Stimulated activated CD8-positive, alpha-beta memory T cell treated with anti-CD3 and anti-CD28 coated beads, Interleukin-7, amount 100 ng/mL, for 4 hours (primary cell): ENCODE data around the gene IRF2.

Experiments used
- DNase-seq, 2 donors: peaks; one replicate each; pipeline ENCODE4 v3.0.0-alpha.2; 2020; ENCODE audit warnings: low read depth in 2 of 2

The IRF2 gene

GRCh38 chr4:184474263-184475095, at the start of gene IRF2:
Gene IRF2, minus strand, starts transcription at chr4:184474550. Its CDS starts 45,486 bp downstream, at chr4:184429064.
- peak; percentile 96 to 97 for DNase-seq

DNA sequence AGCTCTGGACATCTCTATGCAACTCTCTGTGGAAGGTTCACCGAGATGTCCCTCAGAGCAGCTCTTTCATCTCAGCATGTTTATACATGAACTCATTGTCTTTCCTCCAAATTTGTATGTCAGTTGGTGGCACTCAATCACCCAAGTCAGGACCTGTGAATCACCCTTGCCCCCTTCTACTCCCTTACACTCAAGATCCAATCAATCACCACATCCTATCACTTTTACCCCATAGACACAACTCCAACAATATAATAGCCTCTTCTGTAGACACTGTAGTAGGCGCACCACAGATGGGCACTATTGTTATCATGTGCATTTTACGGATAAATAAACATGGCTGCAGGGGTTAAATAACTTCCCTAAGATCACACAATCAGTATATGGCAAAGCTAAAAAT, 41.3 kb upstream of the IRF2 start:
- no peak for DNase-seq

GRCh38 chr4:184514121-184514988, 40.0 kb upstream of the IRF2 start:
- no peak for DNase-seq

GRCh38 chr4:184513802-184514120, 39.4 kb upstream of the IRF2 start:
- DNase-seq, result no peak

- no peak for DNase-seq
Measured at GRCh38 chr4:184511156-184511555, 36.8 kb upstream of the IRF2 start.

GRCh38 chr4:184510401-184510800, 36.1 kb upstream of the IRF2 start:
- no peak for DNase-seq

DNA sequence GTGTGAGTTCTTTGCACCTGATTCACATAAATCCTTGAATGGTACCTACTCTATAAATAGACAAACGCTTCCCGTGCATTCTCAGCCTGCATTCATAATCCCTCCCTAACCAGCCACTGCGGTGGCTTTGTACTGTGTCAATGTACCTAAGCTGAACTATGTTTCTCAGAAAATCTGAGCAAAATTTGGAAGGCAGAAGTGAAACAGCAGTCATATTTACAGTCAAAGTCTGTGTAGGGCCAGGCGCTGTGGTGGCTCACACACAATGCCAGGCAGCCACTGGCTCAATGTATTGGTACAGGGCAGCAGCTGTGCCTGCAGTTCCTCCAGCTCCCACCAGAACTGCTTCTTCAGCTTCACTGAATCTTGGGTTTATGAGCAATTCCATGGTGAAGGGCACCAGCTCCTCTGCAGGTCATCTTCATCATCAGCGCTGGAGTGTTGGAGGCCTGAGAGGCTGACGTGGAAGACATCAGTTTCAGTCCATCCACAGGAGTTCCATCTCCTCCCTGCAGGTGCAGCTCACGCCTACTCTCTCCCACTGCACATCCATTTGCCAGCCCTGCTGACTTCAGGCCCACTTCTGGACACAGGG, 32.3 kb upstream of the IRF2 start:
- no peak for DNase-seq

DNA sequence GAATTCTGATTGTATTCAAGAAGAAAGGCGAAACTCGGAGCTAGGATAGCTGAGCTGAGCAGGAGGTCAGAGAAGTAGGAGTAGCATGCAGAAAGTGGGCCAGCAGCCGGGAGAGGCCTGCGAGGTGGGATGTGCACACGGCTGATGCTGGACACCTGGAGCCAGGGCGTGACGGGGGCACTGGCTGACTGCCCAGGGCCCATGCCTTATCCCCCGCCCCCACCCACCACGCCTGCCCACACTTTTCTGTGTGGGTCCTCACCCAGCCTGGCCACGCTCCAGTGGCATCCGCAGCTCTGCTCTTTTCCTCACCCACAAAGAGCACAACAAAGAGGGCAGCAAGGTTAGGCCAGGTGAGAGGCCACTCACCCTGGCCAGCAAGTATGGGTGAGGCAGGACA, 30.0 kb upstream of the IRF2 start:
- DNase-seq, result no peak

DNA sequence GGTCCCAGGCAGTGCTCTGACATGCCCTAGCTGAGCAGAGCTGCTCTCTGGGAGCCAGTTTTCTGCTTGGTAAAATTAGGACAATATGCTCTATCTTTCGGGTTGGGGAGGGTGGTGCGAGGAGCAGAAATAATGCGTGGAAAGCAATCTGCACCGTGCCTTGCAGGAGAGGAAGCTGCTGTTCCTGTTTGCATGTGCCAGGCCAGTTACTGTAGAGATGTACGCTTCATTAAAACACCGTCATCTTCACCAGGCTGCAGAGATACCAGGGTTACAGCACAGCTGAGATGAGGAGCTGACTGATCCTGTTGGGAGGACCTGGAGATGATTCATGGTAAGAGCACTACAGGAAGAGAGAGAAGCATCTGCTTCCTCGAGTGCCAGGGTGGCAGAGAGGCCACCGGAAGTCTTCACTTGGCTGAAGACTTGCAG, 29.5 kb upstream of the IRF2 start:
- DNase-seq, result no peak

- no peak for DNase-seq
Measured at GRCh38 chr4:184500748-184501589, 26.6 kb upstream of the IRF2 start.

DNA sequence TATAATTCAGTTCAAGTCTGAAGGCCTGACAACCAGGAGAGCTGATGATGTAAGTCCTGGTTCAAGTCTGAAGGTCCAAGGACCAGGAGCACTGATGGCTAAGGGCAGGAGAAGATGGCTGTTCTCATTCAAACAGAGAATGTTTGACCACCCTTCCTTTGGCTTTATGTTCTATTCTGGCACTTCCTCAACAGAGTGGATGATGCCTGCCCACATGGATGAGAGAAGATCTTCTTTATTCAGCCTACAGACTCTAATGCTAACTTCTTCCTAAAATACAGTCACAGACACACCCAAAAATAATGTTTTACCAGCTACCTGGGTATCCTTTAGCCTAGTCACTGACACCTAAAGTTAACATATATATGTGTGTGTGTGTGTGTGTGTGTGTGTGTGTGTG, 25.6 kb upstream of the IRF2 start:
- DNase-seq, result no peak

GRCh38 chr4:184498598-184498997, 24.2 kb upstream of the IRF2 start:
- no peak for DNase-seq

DNA sequence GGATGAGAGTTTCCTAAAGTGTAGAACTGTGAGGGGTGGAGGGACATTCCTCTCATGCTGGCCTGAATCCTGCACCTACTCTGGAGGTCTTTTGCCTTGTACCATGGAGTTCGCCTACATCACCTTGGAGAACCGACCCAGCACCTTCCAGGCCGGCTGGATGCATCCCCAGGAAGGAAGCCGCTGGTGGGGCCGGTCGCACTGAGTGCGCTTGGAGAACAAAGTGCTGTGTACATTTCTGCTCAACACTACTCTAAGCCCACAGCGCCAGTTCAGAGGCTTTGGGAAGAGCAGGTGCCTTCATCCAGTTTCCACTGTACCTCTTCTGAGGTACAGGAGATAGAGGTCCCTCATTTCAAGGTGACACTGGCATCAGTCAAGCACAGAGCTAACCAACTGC, 15.4 kb upstream of the IRF2 start:
- no peak for DNase-seq

- no peak for DNase-seq
Measured at GRCh38 chr4:184487503-184487902, 13.2 kb upstream of the IRF2 start.

DNA sequence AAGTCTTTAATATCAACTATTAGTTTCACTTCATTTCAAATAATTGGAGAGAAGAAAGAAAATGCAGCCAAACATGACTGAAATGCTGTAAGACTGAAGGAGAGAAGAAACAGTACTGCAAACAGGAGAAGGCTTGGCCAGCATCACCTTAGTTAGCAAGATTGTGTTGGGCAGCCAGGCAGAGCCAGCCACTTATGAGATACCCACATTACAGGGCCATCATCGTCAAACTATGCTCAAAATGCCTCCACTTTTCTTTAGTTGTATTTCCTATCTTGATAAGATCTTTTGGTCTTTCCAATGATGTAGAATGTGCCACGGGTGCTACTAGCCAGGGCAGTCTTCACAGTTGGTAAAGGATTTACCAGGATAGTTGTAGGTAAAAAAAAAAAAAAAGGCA, 10.9 kb upstream of the IRF2 start:
- no peak for DNase-seq

GRCh38 chr4:184481544-184481943, 7.2 kb upstream of the IRF2 start:
- no peak for DNase-seq

GRCh38 chr4:184479516-184479950, 5.2 kb upstream of the IRF2 start:
- no peak for DNase-seq

DNA sequence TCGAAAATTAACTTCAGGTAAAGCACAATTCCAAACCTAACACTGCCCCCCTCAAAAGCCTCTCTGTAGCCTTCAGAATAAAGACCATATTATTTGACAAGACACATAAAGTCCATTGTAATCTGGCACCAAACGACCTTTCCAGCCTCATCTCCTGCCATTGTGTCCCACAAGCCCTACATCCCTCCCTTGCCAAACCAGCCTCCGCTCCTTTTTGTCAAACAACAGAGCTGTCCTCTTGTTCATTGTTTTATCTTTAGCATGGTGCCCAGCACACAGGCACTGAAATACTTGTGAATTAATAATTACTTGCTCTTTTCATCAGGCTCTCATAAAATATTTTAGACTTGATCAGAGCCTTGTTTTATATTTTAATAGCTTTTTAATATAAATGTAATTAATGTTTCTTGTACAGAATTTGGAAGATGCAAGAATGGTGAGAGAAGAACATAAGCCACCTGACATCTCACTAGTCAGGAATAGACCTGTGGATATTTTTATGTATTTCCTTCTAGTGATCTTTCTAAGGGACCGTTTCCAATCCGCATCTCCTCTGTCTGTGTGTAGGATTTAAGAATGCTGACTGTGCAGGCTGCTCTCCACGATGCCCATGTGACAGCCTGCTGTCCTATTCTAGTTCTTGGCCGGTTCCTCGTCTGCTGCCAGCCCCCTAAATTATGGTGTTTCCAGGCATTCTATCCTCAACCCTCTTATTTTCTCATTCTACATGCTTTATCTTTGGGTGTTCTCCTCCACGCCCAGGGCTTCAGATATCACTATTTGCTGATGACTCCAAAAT, 3.0 kb upstream of the IRF2 start:
- DNase-seq, result no peak

DNA sequence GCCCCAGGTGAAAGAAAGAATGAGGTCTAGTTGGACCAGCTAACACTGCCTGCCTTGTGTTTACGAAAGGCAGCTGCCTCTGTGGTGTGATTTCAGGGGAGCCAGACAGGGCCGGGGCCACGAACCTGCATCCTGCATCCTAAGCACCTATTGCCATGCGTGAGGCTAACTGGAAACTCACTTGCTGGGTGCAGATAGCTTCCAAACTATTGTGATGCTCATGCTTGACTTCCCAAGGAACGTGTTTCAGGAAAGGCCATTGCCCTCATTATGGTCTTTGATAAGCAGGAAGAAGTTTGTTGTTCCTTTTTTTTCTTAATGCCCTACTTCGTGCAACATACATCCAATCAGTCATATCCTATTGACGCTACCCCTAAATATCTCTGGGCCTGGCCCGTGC, 2.3 kb upstream of the IRF2 start:
- DNase-seq, result no peak

GRCh38 chr4:184475498-184475897, 1.1 kb upstream of the IRF2 start:
- no peak for DNase-seq

DNA sequence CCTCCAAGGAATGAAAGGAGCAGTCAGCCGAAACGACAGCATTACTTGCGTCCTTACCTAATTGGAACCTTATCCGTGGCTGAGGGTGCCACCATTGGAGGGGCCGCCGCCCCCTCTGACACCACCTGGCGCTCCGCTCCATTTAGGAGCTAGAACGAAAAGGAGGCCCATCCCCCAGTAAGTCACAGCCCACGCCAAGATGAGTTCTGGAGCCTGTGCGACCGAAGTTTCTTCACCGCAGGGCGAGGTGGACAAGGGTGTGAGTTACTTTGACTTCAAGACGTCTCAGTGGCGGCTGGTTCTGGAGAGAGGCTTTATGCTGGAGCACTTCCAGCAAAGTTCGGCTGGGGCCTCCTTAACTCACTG, 729 bp upstream of the IRF2 start:
- DNase-seq, result peak; percentile 42 to 46
